Activated CD4-positive, alpha-beta T cell treated with anti-CD3 and anti-CD28 coated beads, Interleukin-2, amount 10 ng/mL, durations not matched to agents 7 days and 5 days (primary cell): ENCODE data around the gene TMEM201. TPM values are rescaled to one million over a fixed set of nuclear protein-coding genes. Genes with fewer than 3 reads are reported as not detected.

ENCODE experiments used
- total RNA-seq, 2 experiments: library from RNA; stranded (reverse); gene quantifications; one replicate each; pipeline ENCODE4 v1.2.3, GENCODE V29; 2021

TMEM201 gene
- total RNA-seq, 2 experiments from 2014 or later = 17.1 to 17.9 TPM

Other genes starting within 250 kb of the TMEM201 start
- 1 to 10 TPM; 3.5 TPM for gene SLC25A33, start 49.4 kb upstream of the TMEM201 start, total RNA-seq
- gene PIK3CD, start 62.8 kb downstream of the TMEM201 start, total RNA-seq = 100 to 1,000 TPM; 222 to 242 TPM
- 100 to 1,000 TPM; 121 to 134 TPM for gene CLSTN1, start 235.1 kb downstream of the TMEM201 start, total RNA-seq